ENCODE results near the gene ACER2.

DNA sequence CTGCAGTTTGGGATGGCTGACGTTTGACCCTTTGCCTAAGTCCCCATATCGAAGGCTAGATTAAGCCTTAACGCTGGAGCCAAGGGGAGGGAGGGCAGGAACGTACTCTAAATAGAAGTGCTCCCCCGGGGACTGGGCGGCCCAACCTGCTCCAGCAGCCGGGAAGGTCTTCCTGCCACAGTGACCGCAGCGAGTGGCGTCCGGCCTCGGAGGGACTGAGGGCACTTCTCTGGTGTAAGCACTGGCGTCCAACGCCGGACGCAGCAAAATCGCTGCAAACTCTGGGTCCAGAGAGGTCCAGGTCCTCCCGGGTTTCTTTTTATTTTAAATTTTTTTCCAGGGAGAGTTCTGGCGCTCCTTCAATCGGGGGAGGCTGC, 505 bp upstream of the ACER2 start:
- TF ChIP-seq, protein P1, sequence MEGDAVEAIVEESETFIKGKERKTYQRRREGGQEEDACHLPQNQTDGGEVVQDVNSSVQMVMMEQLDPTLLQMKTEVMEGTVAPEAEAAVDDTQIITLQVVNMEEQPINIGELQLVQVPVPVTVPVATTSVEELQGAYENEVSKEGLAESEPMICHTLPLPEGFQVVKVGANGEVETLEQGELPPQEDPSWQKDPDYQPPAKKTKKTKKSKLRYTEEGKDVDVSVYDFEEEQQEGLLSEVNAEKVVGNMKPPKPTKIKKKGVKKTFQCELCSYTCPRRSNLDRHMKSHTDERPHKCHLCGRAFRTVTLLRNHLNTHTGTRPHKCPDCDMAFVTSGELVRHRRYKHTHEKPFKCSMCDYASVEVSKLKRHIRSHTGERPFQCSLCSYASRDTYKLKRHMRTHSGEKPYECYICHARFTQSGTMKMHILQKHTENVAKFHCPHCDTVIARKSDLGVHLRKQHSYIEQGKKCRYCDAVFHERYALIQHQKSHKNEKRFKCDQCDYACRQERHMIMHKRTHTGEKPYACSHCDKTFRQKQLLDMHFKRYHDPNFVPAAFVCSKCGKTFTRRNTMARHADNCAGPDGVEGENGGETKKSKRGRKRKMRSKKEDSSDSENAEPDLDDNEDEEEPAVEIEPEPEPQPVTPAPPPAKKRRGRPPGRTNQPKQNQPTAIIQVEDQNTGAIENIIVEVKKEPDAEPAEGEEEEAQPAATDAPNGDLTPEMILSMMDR (IDR thresholded peaks at IDR 0.05; ENCODE audit: insufficient read depth, low read depth, low read length), result no peak
- no peak for TF ChIP-seq EZH2 (IDR thresholded peaks at IDR 0.05; ENCODE audit: insufficient read depth, low read length)

All from astrocyte (in vitro differentiated cells and primary cell).